Measurements from ENCODE around the gene CFAP410. TPM values are rescaled to one million over a fixed set of nuclear protein-coding genes. Genes with fewer than 3 reads are reported as not detected.

The CFAP410 gene
- total and polyA plus RNA-seq, 2 of the 8 experiments (the other 6 are each of a cell fraction or from before 2014, with no cell fraction given): 10.6 to 12.0 TPM

DNA sequence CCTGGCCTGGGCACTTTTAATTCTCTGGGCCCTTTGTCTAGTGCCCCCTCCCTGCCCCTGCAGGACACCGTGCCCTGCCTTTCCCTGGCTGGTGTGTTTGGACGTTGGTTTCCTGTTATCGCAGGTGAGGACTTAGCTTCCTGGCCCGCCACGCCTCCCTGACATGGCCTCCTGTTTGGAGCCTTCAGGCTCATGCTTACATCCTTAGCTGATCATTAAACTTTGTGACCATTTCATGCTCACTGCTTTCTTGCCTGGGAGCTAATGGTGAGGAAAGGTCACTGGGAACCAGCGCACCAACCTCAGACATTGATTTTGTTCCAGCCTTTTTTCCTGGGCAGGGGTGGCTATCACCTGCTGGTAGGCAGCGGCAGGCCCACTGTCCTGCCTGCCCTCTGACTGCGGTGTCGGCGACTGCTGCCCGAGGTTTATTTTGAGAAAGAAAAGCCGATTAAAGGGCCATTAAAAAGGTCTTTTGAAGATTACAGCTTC lies 35.7 kb downstream of the CFAP410 start:
- Histone ChIP-seq H3K14ac (ENCODE audit: insufficient read length) (no peak overlapping the region), H3K36me3 (ENCODE audit: control insufficient read depth in 2 of 4, insufficient read depth in 4 of 4, low read length in 3 of 4) (no peaks in the 10 kb centered on the region), H3K18ac (ENCODE audit: extremely low read depth, low read length) (no peak overlapping the region), H4K91ac (replicated peaks; ENCODE audit: insufficient read length, low read length) (no peak overlapping the region), H4K20me1 (replicated peaks in 1 of 2; ENCODE audit: control insufficient read depth in 1 of 2, insufficient read depth in 2 of 2, low read length in 2 of 2) (peaks cover 9 to 15% of the 10 kb centered on the region in 2 experiments), H3K4ac (replicated peaks; ENCODE audit: insufficient read length, low read depth, low read length) (no peak overlapping the region), H2BK12ac (ENCODE audit: low read depth, low read length) (no peak overlapping the region), H2BK5ac (ENCODE audit: low read depth, low read length) (no peak overlapping the region), H2AFZ (ENCODE audit: low read length) (no peak overlapping the region), H3K4me3 (ENCODE audit: extremely low read depth in 1 of 4, insufficient read depth in 2 of 4, low read depth in 3 of 4, low read length in 4 of 4) (no peak overlapping the region), H3K79me1 (ENCODE audit: low read depth, low read length) (peaks cover 6% of the 10 kb centered on the region; the same call in 1 of the 2 replicates), H2BK20ac (ENCODE audit: low read length) (no peak overlapping the region), H4K8ac (ENCODE audit: extremely low read depth, insufficient read depth, low read length) (no peak overlapping the region), H3K23ac (ENCODE audit: insufficient read length) (no peak overlapping the region), H2AK5ac (ENCODE audit: low read depth, low read length) (peak overlapping the region; percentile 60; the same call in 1 of the 2 replicates), H2BK15ac (ENCODE audit: low read length) (no peak overlapping the region), H2BK120ac (replicated peaks; ENCODE audit: low read depth, low read length) (no peak overlapping the region), H3K27me3 (replicated peaks in 1 of 4; ENCODE audit: control insufficient read depth in 3 of 4, extremely low read depth in 1 of 4, insufficient read depth in 3 of 4, low read length in 3 of 4) (no peaks in the 10 kb centered on the region), H3K9me3 (ENCODE audit: insufficient read depth in 2 of 2, low read depth in 1 of 2, low read length in 1 of 2) (no peaks in the 10 kb centered on the region), H3K4me2 (ENCODE audit: insufficient read depth in 1 of 2, low read depth in 2 of 2, low read length in 2 of 2) (no peak overlapping the region), H3K56ac (replicated peaks; ENCODE audit: insufficient read length, low read depth, low read length) (no peak overlapping the region), H3K79me2 (ENCODE audit: control insufficient read depth in 1 of 2, insufficient read depth in 2 of 2, low read length in 2 of 2) (peaks cover 0 to 6% of the 10 kb centered on the region in 2 experiments; a peak in 1 of 4 replicates), H3K4me1 (replicated peaks in 1 of 4; ENCODE audit: control insufficient read depth in 3 of 4, insufficient read depth in 4 of 4, low read length in 3 of 4) (peaks cover 0 to 16% (median 4%) of the 10 kb centered on the region in 4 experiments; a peak in 5 of 7 replicates), H3K9ac (replicated peaks in 1 of 4; ENCODE audit: extremely low read depth in 1 of 4, low read depth in 3 of 4, low read length in 3 of 4) (no peak overlapping the region), H3K23me2 (ENCODE audit: low read depth, low read length) (peaks cover 12% of the 10 kb centered on the region; the same call in 1 of the 2 replicates), H4K5ac (ENCODE audit: insufficient read length, low read depth, low read length) (no peak overlapping the region), H3K27ac (ENCODE audit: low read depth, low read length) (no peak overlapping the region)
- DNase-seq (ENCODE audit: low read depth in 1 of 2, low spot score in 2 of 2) (no peak), FAIRE-seq (no peak)
- 92% methylated on average over 12 of the region's 12 CpGs; no CpG with 5 or more reads in 1 of the 2 experiments for WGBS, 2 experiments (ENCODE audit: extremely low coverage in 1 of 2, insufficient coverage in 1 of 2, insufficient read length in 1 of 2, insufficient replicate concordance in 2 of 2, low coverage in 1 of 2, low lambda C conversion rate in 2 of 2, missing lambda C conversion rate in 1 of 2)
- POLR2A ChIA-PET (ENCODE audit: partially characterized antibody): interaction anchor here (0.6 kb wide), 1 partner anchor 41 kb away, joined by 3 read pairs; no protein-coding TSS in a partner anchor
- TF ChIP-seq SP4 (IDR thresholded peaks at IDR 0.05; ENCODE audit: low read length): no peak
- no peak for TF ChIP-seq EP300 (IDR thresholded peaks at IDR 0.05; ENCODE audit: borderline replicate concordance in 1 of 2, low read depth in 2 of 2, low read length in 2 of 2)
- no peak for TF ChIP-seq SAP30 (IDR thresholded peaks at IDR 0.05; ENCODE audit: insufficient read depth, insufficient replicate concordance, low read length)
- TF ChIP-seq JUN (IDR thresholded peaks at IDR 0.05; ENCODE audit: low read depth, low read length): no peak
- no peak for TF ChIP-seq BRCA1 (IDR thresholded peaks at IDR 0.05; ENCODE audit: low read depth, low read length)
- TF ChIP-seq, protein P1, sequence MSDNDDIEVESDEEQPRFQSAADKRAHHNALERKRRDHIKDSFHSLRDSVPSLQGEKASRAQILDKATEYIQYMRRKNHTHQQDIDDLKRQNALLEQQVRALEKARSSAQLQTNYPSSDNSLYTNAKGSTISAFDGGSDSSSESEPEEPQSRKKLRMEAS (IDR thresholded peaks at IDR 0.05): no peak
- no peak for TF ChIP-seq SP1 (IDR thresholded peaks at IDR 0.05; ENCODE audit: low read depth, low read length)
- CTCF ChIA-PET (ENCODE audit: partially characterized antibody): interaction anchor here (0.8 to 2.2 kb wide), 15 partner anchors 12 to 187 kb away, joined by 3 to 7 read pairs (median 4); no protein-coding TSS in a partner anchor

Measured in H1 (cell line).